KMS-11 (cell line): ENCODE measurements around the gene PACS1.
A peak's percentile ranks its signal among the peaks of the same experiment; 100 is the strongest.

Experiments
- H2AFZ ChIP-seq: fragments of 200-600 bp; sonication (generic); 2 replicates; pipeline ENCODE4 v1.6.1; 2016; ENCODE audit warnings: antibody characterized with exemption, mixed run types, low read depth
- H3K27ac ChIP-seq: fragments of 200-600 bp; sonication (generic); 2 replicates; pipeline ENCODE4 v1.6.1; 2016; ENCODE audit warnings: mild to moderate bottlenecking, mixed run types
- H3K27me3 ChIP-seq: fragments of 200-600 bp; sonication (generic); 2 replicates; pipeline ENCODE4 v1.6.1; 2017; ENCODE audit warnings: mild to moderate bottlenecking, low read depth, mixed run types, moderate library complexity; ENCODE audit not compliant: insufficient read depth
- H3K36me3 ChIP-seq: fragments of 200-600 bp; sonication (generic); 2 replicates; pipeline ENCODE4 v1.6.1; 2017; ENCODE audit warnings: mild to moderate bottlenecking, mixed run types; ENCODE audit not compliant: insufficient read depth
- H3K4me1 ChIP-seq: fragments of 200-600 bp; sonication (generic); 2 replicates; pipeline ENCODE4 v1.6.1; 2016; ENCODE audit warnings: mild to moderate bottlenecking, low read depth, mixed run types; ENCODE audit not compliant: poor library complexity, severe bottlenecking
- H3K4me2 ChIP-seq: fragments of 200-600 bp; sonication (generic); 2 replicates; pipeline ENCODE4 v1.7.0; 2016; ENCODE audit warnings: mild to moderate bottlenecking, mixed run types
- H3K4me3 ChIP-seq: fragments of 200-600 bp; sonication (generic); IDR thresholded peaks from 2 replicates; pipeline ENCODE4 v1.6.1; 2017; ENCODE audit warnings: low read depth, low read length, mixed read lengths; ENCODE audit not compliant: insufficient read depth
- H3K79me2 ChIP-seq: fragments of 200-600 bp; sonication (generic); 2 replicates; pipeline ENCODE4 v1.6.1; 2016; ENCODE audit warnings: low read depth, mixed run types; ENCODE audit not compliant: insufficient read depth
- H3K9ac ChIP-seq: fragments of 200-600 bp; sonication (generic); 2 replicates; pipeline ENCODE4 v1.6.1; 2016; ENCODE audit warnings: mild to moderate bottlenecking, mixed run types
- H4K20me1 ChIP-seq: fragments of 200-600 bp; sonication (generic); 2 replicates; pipeline ENCODE4 v1.6.1; 2016; ENCODE audit warnings: mild to moderate bottlenecking, mixed run types; ENCODE audit not compliant: insufficient read depth
- CTCF ChIP-seq: fragments of 200-600 bp; sonication (generic); conservative IDR thresholded peaks from 2 replicates; pipeline ENCODE4 v1.6.1; 2017; ENCODE audit warnings: low read depth, mild to moderate bottlenecking, antibody characterized with exemption, low read length, moderate library complexity, mixed read lengths

PACS1 gene

DNA sequence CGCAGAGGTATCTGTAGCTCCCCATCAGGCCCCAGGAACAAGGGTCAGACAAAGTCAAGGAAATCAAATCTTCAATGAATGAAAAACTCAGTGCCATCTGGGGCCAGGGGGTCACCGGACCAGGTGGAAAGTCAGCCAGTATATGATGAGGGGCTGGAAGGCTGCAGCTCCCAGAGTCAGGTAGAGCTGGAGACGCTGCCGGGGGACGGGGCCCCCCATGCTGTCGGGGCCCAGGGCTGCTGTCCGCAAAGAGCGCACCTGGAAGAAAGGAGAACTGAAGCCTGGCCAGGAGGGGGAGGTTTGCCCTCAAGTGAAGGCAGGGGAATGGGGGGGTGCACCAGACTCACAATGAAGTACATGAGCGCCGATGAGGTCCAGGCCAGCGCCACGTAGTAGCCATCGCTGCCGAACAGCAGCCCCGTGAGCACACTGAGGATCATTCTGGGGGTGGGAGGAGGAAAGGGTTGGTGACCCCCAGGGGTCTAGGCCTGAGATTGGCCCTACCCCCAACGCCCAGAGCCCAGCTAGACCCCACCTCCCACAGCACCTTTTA is 214.5 kb downstream of the PACS1 start:
- H3K27ac ChIP-seq: no peak overlapping the region

GRCh38 chr11:66285250-66285947 is 215.3 kb downstream of the PACS1 start:
- H3K27me3 ChIP-seq: no peaks in the 10 kb centered on the region
- H3K4me3 ChIP-seq: no peak overlapping the region
- H3K4me2 ChIP-seq: no peak overlapping the region
- no peak overlapping the region for H2AFZ ChIP-seq
- no peak overlapping the region for H3K27ac ChIP-seq
- no peaks in the 10 kb centered on the region for H3K36me3 ChIP-seq
- H4K20me1 ChIP-seq: no peaks in the 10 kb centered on the region
- H3K4me1 ChIP-seq: peaks cover 30% of the 10 kb centered on the region
- H3K79me2 ChIP-seq: peaks cover 8% of the 10 kb centered on the region; the same call in 1 of the 2 replicates
- TF ChIP-seq CTCF: no peak
- no peak overlapping the region for H3K9ac ChIP-seq

More for the DNA sequence above, 214.5 kb downstream of the PACS1 start:
- no peak for TF ChIP-seq CTCF
- Histone ChIP-seq H3K4me1 (peaks cover 22% of the 10 kb centered on the region), H3K4me2 (no peak overlapping the region), H3K4me3 (no peak overlapping the region), H4K20me1 (no peaks in the 10 kb centered on the region), H2AFZ (no peak overlapping the region), H3K9ac (no peak overlapping the region), H3K79me2 (peaks cover 8% of the 10 kb centered on the region; the same call in 1 of the 2 replicates), H3K27me3 (no peaks in the 10 kb centered on the region; the same call in 1 of the 2 replicates), H3K36me3 (no peaks in the 10 kb centered on the region)

DNA sequence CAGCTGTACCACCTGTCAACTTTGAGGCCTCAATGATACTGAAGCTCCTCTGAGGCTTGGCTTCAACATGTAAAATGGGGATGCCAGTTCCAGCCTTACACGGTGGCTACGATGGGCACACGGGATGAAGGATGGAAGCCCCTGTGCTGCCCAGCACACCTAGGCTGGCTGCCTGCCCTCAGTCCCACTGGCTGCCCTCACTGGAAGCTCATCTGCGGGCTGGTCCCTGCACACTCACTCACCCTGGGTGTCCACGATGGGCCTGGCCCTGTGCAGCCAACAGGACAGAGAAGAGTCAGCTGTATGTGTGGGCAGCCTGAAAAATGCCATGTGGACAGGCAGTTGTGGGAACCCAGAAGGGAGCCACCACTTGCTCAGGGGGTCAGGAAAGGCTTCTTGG is 216.6 kb downstream of the PACS1 start:
- Histone ChIP-seq H3K27ac (no peak overlapping the region), H3K9ac (no peak overlapping the region), H3K36me3 (no peaks in the 10 kb centered on the region), H3K4me3 (no peak overlapping the region), H3K4me2 (no peak overlapping the region), H3K4me1 (peaks cover 29% of the 10 kb centered on the region), H3K79me2 (peaks cover 8% of the 10 kb centered on the region; the same call in 1 of the 2 replicates), H4K20me1 (no peaks in the 10 kb centered on the region), H3K27me3 (no peaks in the 10 kb centered on the region), H2AFZ (no peak overlapping the region)
- TF ChIP-seq CTCF: no peak

- Histone ChIP-seq H3K27ac (no peak overlapping the region), H4K20me1 (no peaks in the 10 kb centered on the region), H2AFZ (no peak overlapping the region), H3K4me2 (peak overlapping the region; percentile 82; the same call in 1 of the 2 replicates), H3K4me1 (peaks cover 23% of the 10 kb centered on the region), H3K27me3 (no peaks in the 10 kb centered on the region), H3K36me3 (no peaks in the 10 kb centered on the region), H3K9ac (no peak overlapping the region), H3K79me2 (peaks cover 8% of the 10 kb centered on the region; the same call in 1 of the 2 replicates), H3K4me3 (no peak overlapping the region)
- TF ChIP-seq CTCF: no peak
Measured at GRCh38 chr11:66287211-66287888, 217.3 kb downstream of the PACS1 start.
